K562 (cell line): Measurements from ENCODE around the gene TNC. TPM values are rescaled to one million over a fixed set of nuclear protein-coding genes. Genes with fewer than 3 reads are reported as not detected.

ENCODE experiments used
- ATAC-seq: fragments of 200-7000 bp; cut with Tn5 transposase; 3 replicates; pipeline ENCODE4 v1.9.1; 2020; ENCODE audit warnings: moderate library complexity
- BruUV-seq: library from RNA; stranded (reverse); fragments of 400-500 nt; replicated peaks from 2 replicates; lab custom pipeline; 2021; lab: Mats Ljungman, UMichigan
- CTCF ChIA-PET: fragments of 300-600 bp; formaldehyde crosslinking; extraction: SDS; loops from one replicate; lab custom pipeline; 2021; ENCODE audit warnings: low intra/inter-chr PET ratio; lab: Yijun Ruan, JAX
- POLR2A ChIA-PET: fragments of 300-600, 350-650 bp; sonication (Branson Sonifier 250); formaldehyde crosslinking; extraction: SDS; loops from one replicate; lab custom pipeline; 2021; ENCODE audit warnings: antibody characterized with exemption, inconsistent platforms; lab: Yijun Ruan, JAX
- DNase-seq, 4 experiments: peaks; one replicate each; pipeline versions ENCODE4 v3.0.0 to v3.0.0-alpha.2; 2011 to 2018; ENCODE audit warnings: low spot score in 3 of 4, mixed read lengths in 3 of 4; ENCODE audit errors: extremely low read depth in 1 of 4
- FAIRE-seq: peaks from 2 replicates; lab custom pipeline; 2011; peaks lifted over from hg19 to GRCh38; lab: Jason Lieb, UNC
- H2AFZ ChIP-seq: 2 replicates; pipeline ENCODE4 v1.6.0; 2011; ENCODE audit warnings: low read depth, low read length, control low read depth, inconsistent platforms
- H3K27ac ChIP-seq: fragments of 200-600 bp; 3 replicates; pipeline ENCODE4 v1.8.0; 2011; ENCODE audit warnings: low read depth, mild to moderate bottlenecking, control low read depth, inconsistent platforms, low read length, moderate library complexity, mixed read lengths; ENCODE audit errors: extremely low read depth
- H3K27me3 ChIP-seq, 2 experiments: fragments of 300-600 bp in 1 of 2; 2 replicates in 1 of 2; 3 replicates in 1 of 2; pipeline versions ENCODE4 v1.6.0 to v1.8.0; 2011; ENCODE audit warnings: inconsistent platforms in 2 of 2, low read length in 2 of 2, mild to moderate bottlenecking in 1 of 2, mixed read lengths in 1 of 2, moderate library complexity in 1 of 2; ENCODE audit not compliant: control insufficient read depth in 2 of 2, insufficient read depth in 2 of 2
- H3K36me3 ChIP-seq: fragments of 300-600 bp; 3 replicates; pipeline ENCODE4 v1.8.0; 2011; ENCODE audit warnings: mild to moderate bottlenecking, low read length, inconsistent platforms; ENCODE audit not compliant: control insufficient read depth, insufficient read depth
- H3K4me1 ChIP-seq, 2 experiments: fragments of 200-600 bp in 1 of 2; replicated peaks in 1 of 2; 2 replicates in 1 of 2; 3 replicates in 1 of 2; pipeline versions ENCODE4 v1.5.1 to v1.8.0; 2011; ENCODE audit warnings: inconsistent platforms in 2 of 2, low read length in 2 of 2, mild to moderate bottlenecking in 1 of 2, mixed read lengths in 1 of 2, moderate library complexity in 1 of 2; ENCODE audit not compliant: control insufficient read depth in 2 of 2, insufficient read depth in 2 of 2
- H3K4me2 ChIP-seq: 2 replicates; pipeline ENCODE4 v1.6.1; 2011; ENCODE audit warnings: low read length, control low read depth, inconsistent platforms, mixed read lengths; ENCODE audit not compliant: insufficient read depth
- H3K4me3 ChIP-seq: fragments of 200-600 bp; sonication (generic), shearing (Covaris generic); 2 replicates; pipeline ENCODE4 v1.5.1; 2016; ENCODE audit warnings: control low read depth, inconsistent platforms
- H3K79me2 ChIP-seq: fragments of 200-600 bp; 3 replicates; pipeline ENCODE4 v1.8.0; 2011; ENCODE audit warnings: low read length, inconsistent platforms; ENCODE audit not compliant: control insufficient read depth, insufficient read depth
- H3K9ac ChIP-seq, 2 experiments: 2 replicates each; pipeline versions ENCODE4 v1.6.0 to v1.6.1; 2011; ENCODE audit warnings: low read depth in 2 of 2, low read length in 2 of 2, control low read depth in 1 of 2, inconsistent platforms in 1 of 2, mild to moderate bottlenecking in 1 of 2, mixed read lengths in 1 of 2; ENCODE audit not compliant: insufficient read depth in 1 of 2
- H3K9me1 ChIP-seq: one replicate; pipeline ENCODE4 v1.6.0; 2011; ENCODE audit warnings: inconsistent platforms, mild to moderate bottlenecking, low read length, moderate library complexity; ENCODE audit not compliant: control insufficient read depth, insufficient read depth
- H3K9me3 ChIP-seq: replicated peaks from 2 replicates; pipeline ENCODE4 v1.5.1; 2011; ENCODE audit warnings: low read depth, low read length, inconsistent platforms; ENCODE audit not compliant: control insufficient read depth, insufficient read depth
- H4K20me1 ChIP-seq: replicated peaks from 2 replicates; pipeline ENCODE4 v1.6.1; 2011; ENCODE audit warnings: low read length, inconsistent platforms, mixed read lengths; ENCODE audit not compliant: control insufficient read depth, insufficient read depth
- BCL6 ChIP-seq: fragments of 250-450 bp; sonication (Bioruptor Pico); IDR thresholded peaks from 2 replicates; pipeline ENCODE4 v1.4.0; 2020
- CREBBP ChIP-seq: IDR thresholded peaks from one replicate; pipeline ENCODE4 v1.6.1; 2012; ENCODE audit warnings: low read depth, mild to moderate bottlenecking, control low read depth, inconsistent platforms, low read length
- FOXP4 ChIP-seq: sonication (generic); formaldehyde crosslinking; IDR thresholded peaks from 2 replicates; pipeline ENCODE4 v1.8.0; 2022; ENCODE audit warnings: mild to moderate bottlenecking, missing genetic modification reagents, borderline replicate concordance
- JUND ChIP-seq, 2 experiments: IDR thresholded peaks; 2 replicates in 1 of 2; 3 replicates in 1 of 2; pipeline ENCODE4 v1.6.1; 2011; ENCODE audit warnings: borderline replicate concordance in 2 of 2, low read depth in 2 of 2, low read length in 2 of 2, improper control_type of control experiment in 1 of 2, missing biosample characterization in 1 of 2, missing genetic modification characterization in 1 of 2, missing genetic modification reagents in 1 of 2
- KLF16 ChIP-seq: IDR thresholded peaks from 2 replicates; pipeline ENCODE4 v1.6.1; 2016; ENCODE audit warnings: antibody characterized with exemption
- PREB ChIP-seq: sonication (generic); formaldehyde crosslinking; IDR thresholded peaks from 2 replicates; pipeline ENCODE4 v1.8.1; 2023; ENCODE audit warnings: mild to moderate bottlenecking, missing genetic modification reagents
- RAD51 ChIP-seq: fragments of 450-650 bp; IDR thresholded peaks from 2 replicates; pipeline ENCODE4 v1.7.1; 2016; ENCODE audit warnings: low read depth, mild to moderate bottlenecking, borderline replicate concordance
- RCOR1 ChIP-seq, 2 experiments: IDR thresholded peaks; 2 replicates each; pipeline ENCODE4 v1.6.1; 2012; ENCODE audit warnings: low read depth in 2 of 2, low read length in 2 of 2, borderline replicate concordance in 1 of 2, improper control_type of control experiment in 1 of 2
- ZKSCAN3 ChIP-seq: fragments of 250-450 bp; sonication (Bioruptor Pico); IDR thresholded peaks from 2 replicates; pipeline ENCODE4 v1.4.0; 2020
- ZNF217 ChIP-seq: sonication (generic); formaldehyde crosslinking; IDR thresholded peaks from 2 replicates; pipeline ENCODE4 v1.8.0; 2022; ENCODE audit warnings: mild to moderate bottlenecking, missing genetic modification reagents
- ZNF764 ChIP-seq: fragments of 250-450 bp; sonication (Bioruptor Pico); IDR thresholded peaks from 2 replicates; pipeline ENCODE4 v1.4.0; 2020; ENCODE audit warnings: low read depth, mild to moderate bottlenecking, moderate library complexity
- WGBS: fragments of 100-300 bp; shearing (Covaris generic); methylation state at CpG from one replicate; pipeline ENCODE4 v1.1.6; 2016; ENCODE audit warnings: low coverage, mixed read lengths; ENCODE audit not compliant: insufficient coverage; ENCODE audit errors: missing lambda C conversion rate; 5-methylcytosine and 5-hydroxymethylcytosine counted together
- in situ Hi-C: fragments of 300-500 bp; cut with MboI; formaldehyde crosslinking; loops from 4 replicates; pipeline ENCODE4 v1.15.0; 2018; ENCODE audit warnings: inconsistent platforms, mixed read lengths
- intact Hi-C: fragments of 100-400 bp; cut with micrococcal nuclease; formaldehyde crosslinking; loops from 2 replicates; pipeline ENCODE4 v1.14.2; 2022
- polyA plus RNA-seq, 8 experiments: library from polyadenylated mRNA; depleted of rRNA in 4 of 8; stranded (reverse) in 5 of 8; unstranded in 3 of 8; fragments of >200 nt; fragmentation: Nextera tagmentation in 2 of 8; fragmentation: Illumina TruSeq in 1 of 8; extraction: Ambion mirVana in 2 of 8; extraction: Trizol in 1 of 8; gene quantifications; 2 replicates each; pipeline versions ENCODE4 v1.2.1 to v1.2.3, GENCODE V29; 2011 to 2014; ENCODE audit warnings: inconsistent platforms in 1 of 8, missing spikeins in 1 of 8
- total RNA-seq, 7 experiments: library from RNA; depleted of rRNA in 6 of 7; stranded (reverse); fragments of >200 nt in 6 of 7; fragmentation: Illumina TruSeq in 2 of 7; extraction: Trizol in 2 of 7; gene quantifications; 2 replicates each; pipeline versions ENCODE4 v1.2.1 to v1.2.3, GENCODE V29; 2011 to 2021; ENCODE audit warnings: low replicate concordance in 1 of 7
- TF ChIP-seq, protein P1 (sequence below): sonication (generic); formaldehyde crosslinking; IDR thresholded peaks from 2 replicates; pipeline ENCODE4 v1.8.0; 2022; ENCODE audit warnings: mild to moderate bottlenecking, missing genetic modification reagents
- TF ChIP-seq, protein P2 (sequence below): sonication (generic); formaldehyde crosslinking; IDR thresholded peaks from 2 replicates; pipeline ENCODE4 v1.8.1; 2022; ENCODE audit warnings: missing genetic modification reagents
- TF ChIP-seq, protein P3 (sequence below): fragments of 250-450 bp; sonication (Bioruptor Pico); IDR thresholded peaks from 2 replicates; pipeline ENCODE4 v1.8.0; 2021; ENCODE audit warnings: moderate library complexity, mild to moderate bottlenecking, inconsistent platforms

Gene TNC
- total and polyA plus RNA-seq, 9 of the 15 experiments (the other 6 are each of a cell fraction or from before 2014, with no cell fraction given): under 0.01 to 0.29 TPM; not detected in 7

DNA sequence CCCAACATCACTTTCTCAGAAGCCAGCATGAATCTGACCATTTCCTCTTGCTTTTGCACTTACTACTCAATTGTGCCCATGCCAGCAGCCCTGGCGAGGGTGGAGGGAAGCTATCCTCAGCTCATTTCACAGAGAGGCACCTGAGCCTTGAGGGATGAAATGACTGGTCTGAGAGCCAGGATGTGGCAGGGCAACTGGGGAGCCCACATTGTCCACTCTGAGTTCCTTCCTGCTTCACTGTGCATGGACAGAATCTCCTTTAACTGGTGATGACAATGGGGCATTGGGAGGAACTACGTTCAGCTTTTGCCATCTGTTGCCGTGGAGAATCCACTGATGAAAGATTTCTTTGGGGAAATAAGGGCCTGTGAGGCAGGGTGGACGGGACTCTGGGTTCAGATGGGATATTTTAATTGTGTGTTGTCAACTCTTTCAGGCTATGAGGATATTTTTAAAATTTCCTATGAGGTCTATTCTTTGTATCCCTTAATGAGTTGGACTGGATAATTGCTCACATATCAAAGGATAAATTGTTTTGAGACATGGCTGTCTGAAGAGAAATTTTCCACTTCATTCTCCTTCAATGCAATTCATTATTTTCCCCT lies 78.3 kb downstream of the TNC start (continued):
- TF ChIP-seq RCOR1 (IDR thresholded peaks at IDR 0.05; ENCODE audit: borderline replicate concordance in 1 of 2, low read depth in 2 of 2, low read length in 2 of 2): no peak
- TF ChIP-seq RAD51: no peak
- no peak for TF ChIP-seq CREBBP
- no peak for TF ChIP-seq KLF16
- TF ChIP-seq, protein P1, sequence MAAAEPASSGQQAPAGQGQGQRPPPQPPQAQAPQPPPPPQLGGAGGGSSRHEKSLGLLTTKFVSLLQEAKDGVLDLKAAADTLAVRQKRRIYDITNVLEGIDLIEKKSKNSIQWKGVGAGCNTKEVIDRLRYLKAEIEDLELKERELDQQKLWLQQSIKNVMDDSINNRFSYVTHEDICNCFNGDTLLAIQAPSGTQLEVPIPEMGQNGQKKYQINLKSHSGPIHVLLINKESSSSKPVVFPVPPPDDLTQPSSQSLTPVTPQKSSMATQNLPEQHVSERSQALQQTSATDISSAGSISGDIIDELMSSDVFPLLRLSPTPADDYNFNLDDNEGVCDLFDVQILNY (CRISPR knock-in tag): no peak

- 10% methylated on average over 2 of the region's 2 CpGs for WGBS
- H3K4me3 ChIP-seq: no peak overlapping the region
- H3K4me1 ChIP-seq: no peaks in the 10 kb centered on the region; a peak in 2 of 5 replicates
- no peaks in the 10 kb centered on the region for H3K9me3 ChIP-seq
- no peaks in the 10 kb centered on the region for H4K20me1 ChIP-seq
- H2AFZ ChIP-seq: no peak overlapping the region
- H3K9me1 ChIP-seq: no peaks in the 10 kb centered on the region
- H3K27ac ChIP-seq: no peak overlapping the region
- H3K4me2 ChIP-seq: no peak overlapping the region
- no peak overlapping the region for H3K9ac ChIP-seq
- no peaks in the 10 kb centered on the region for H3K27me3 ChIP-seq
- ChIA-PET CTCF (no interaction called here), POLR2A (no interaction called here)
- in situ Hi-C loops (no loop called here), intact Hi-C loops (no loop called here)
- H3K36me3 ChIP-seq: no peaks in the 10 kb centered on the region
- H3K79me2 ChIP-seq: no peaks in the 10 kb centered on the region
- no TSS peak for BruUV-seq
- no peak for DNase-seq
- no peak for FAIRE-seq
- TF ChIP-seq, protein P2, sequence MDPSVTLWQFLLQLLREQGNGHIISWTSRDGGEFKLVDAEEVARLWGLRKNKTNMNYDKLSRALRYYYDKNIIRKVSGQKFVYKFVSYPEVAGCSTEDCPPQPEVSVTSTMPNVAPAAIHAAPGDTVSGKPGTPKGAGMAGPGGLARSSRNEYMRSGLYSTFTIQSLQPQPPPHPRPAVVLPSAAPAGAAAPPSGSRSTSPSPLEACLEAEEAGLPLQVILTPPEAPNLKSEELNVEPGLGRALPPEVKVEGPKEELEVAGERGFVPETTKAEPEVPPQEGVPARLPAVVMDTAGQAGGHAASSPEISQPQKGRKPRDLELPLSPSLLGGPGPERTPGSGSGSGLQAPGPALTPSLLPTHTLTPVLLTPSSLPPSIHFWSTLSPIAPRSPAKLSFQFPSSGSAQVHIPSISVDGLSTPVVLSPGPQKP: no peak
- no peak for TF ChIP-seq ZNF764 (CRISPR knock-in tag)
- TF ChIP-seq ZKSCAN3 (CRISPR knock-in tag): no peak
- no peak for TF ChIP-seq ZNF217 (CRISPR knock-in tag)
- TF ChIP-seq BCL6 (CRISPR knock-in tag): no peak
- TF ChIP-seq JUND (IDR thresholded peaks at IDR 0.05; ENCODE audit: borderline replicate concordance, low read depth, low read length): no peak
- no peak for TF ChIP-seq JUND (tag; IDR thresholded peaks at IDR 0.05; ENCODE audit: borderline replicate concordance, low read depth, low read length)
- no peak for TF ChIP-seq PREB (CRISPR knock-in tag)
- TF ChIP-seq FOXP4: no peak
- TF ChIP-seq, protein P3, sequence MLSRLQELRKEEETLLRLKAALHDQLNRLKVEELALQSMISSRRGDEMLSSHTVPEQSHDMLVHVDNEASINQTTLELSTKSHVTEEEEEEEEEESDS (CRISPR knock-in tag): no peak
- no peak for ATAC-seq
Observed at GRCh38 chr9:115038178-115038577, 79.8 kb downstream of the TNC start.
